Right forelimb (tissue), 1 donor: ENCODE results near the gene KIAA0232.

Source experiments
- DNase-seq: peaks from one replicate; pipeline ENCODE4 v3.0.0-alpha.2; 2018

KIAA0232 gene

GRCh38 chr4:6920171-6920570 is 137.6 kb downstream of the KIAA0232 start:
- DNase-seq = no peak

- no peak for DNase-seq
Observed at GRCh38 chr4:6923507-6923906, 141.0 kb downstream of the KIAA0232 start.

GRCh38 chr4:6924361-6924779 is 141.8 kb downstream of the KIAA0232 start:
- DNase-seq = no peak

GRCh38 chr4:6925357-6925836 is 142.9 kb downstream of the KIAA0232 start:
- no peak for DNase-seq

- no peak for DNase-seq
Observed at GRCh38 chr4:6926081-6926480, 143.6 kb downstream of the KIAA0232 start.

- no peak for DNase-seq
Observed at GRCh38 chr4:6926681-6927478, 144.4 kb downstream of the KIAA0232 start.

GRCh38 chr4:6928081-6928480 is 145.6 kb downstream of the KIAA0232 start:
- no peak for DNase-seq

GRCh38 chr4:6929339-6929811 is 146.8 kb downstream of the KIAA0232 start:
- DNase-seq = no peak

GRCh38 chr4:6929812-6930464 is 147.4 kb downstream of the KIAA0232 start:
- no peak for DNase-seq

- DNase-seq = no peak
Observed at GRCh38 chr4:6932475-6932874, 149.9 kb downstream of the KIAA0232 start.

GRCh38 chr4:6932918-6933317 is 150.4 kb downstream of the KIAA0232 start:
- no peak for DNase-seq
